Mesodermal cell (in vitro differentiated cells): ENCODE results near the gene LRRC8D.
"Not testable (repeated sequence)": the region's sequence is repeated elsewhere in the genome, so short reads cannot be mapped to it uniquely, and the experiment has no call there.

Experiments
- H3K27ac ChIP-seq: 2 replicates; pipeline ENCODE4 v1.7.0; 2013; ENCODE audit warnings: mild to moderate bottlenecking, low read depth, low read length, moderate library complexity; ENCODE audit not compliant: severe bottlenecking
- H3K36me3 ChIP-seq: 2 replicates; pipeline ENCODE4 v1.7.1; 2013; ENCODE audit warnings: mild to moderate bottlenecking, low read length, moderate library complexity; ENCODE audit not compliant: control insufficient read depth, insufficient read depth
- H3K4me1 ChIP-seq: one replicate; pipeline ENCODE4 v1.7.1; 2013; ENCODE audit warnings: mild to moderate bottlenecking, low read length; ENCODE audit not compliant: insufficient read depth, control insufficient read depth, poor library complexity, severe bottlenecking
- H3K4me3 ChIP-seq: 2 replicates; pipeline ENCODE4 v1.7.0; 2013; ENCODE audit warnings: low read length, control low read depth, mild to moderate bottlenecking; ENCODE audit not compliant: insufficient read depth, poor library complexity, severe bottlenecking; ENCODE audit errors: extremely low read depth
- H3K9me3 ChIP-seq: 2 replicates; pipeline ENCODE4 v1.7.1; 2013; ENCODE audit warnings: mild to moderate bottlenecking, low read length, moderate library complexity; ENCODE audit not compliant: control insufficient read depth
- WGBS, 2 experiments: methylation state at CpG; one replicate each; pipeline ENCODE4 v1.1.5; 2013; ENCODE audit warnings: missing lambda C conversion rate in 2 of 2; ENCODE audit not compliant: insufficient coverage in 2 of 2; 5-methylcytosine and 5-hydroxymethylcytosine counted together

LRRC8D gene

DNA sequence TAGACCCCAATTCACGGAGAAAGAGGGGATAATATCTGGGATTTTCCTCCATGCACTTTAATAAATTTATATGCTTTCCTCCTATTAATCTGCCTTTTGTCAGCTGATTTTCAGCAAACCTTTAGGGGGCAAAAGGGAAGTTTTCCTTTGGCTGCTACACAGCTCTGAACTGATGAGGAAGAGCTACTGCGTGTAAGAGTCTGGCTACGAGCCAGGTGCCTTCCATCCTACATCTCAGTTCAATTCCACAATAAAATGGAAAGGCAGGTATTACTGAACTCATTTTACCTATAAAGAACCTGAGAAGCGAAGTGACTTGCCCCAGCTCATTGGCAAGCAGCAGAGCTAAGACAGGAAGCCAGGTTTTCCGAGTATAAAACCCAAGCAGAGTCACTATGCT is 145.8 kb downstream of the LRRC8D start:
- no peak overlapping the region for H3K27ac ChIP-seq
- H3K9me3 ChIP-seq: no peaks in the 10 kb centered on the region
- peaks cover 9% of the 10 kb centered on the region for H3K4me1 ChIP-seq
- H3K36me3 ChIP-seq: no peaks in the 10 kb centered on the region
- H3K4me3 ChIP-seq: no peak overlapping the region
- 80 to 91% methylated on average over 3 to 4 of the region's 5 CpGs for WGBS, 2 experiments

DNA sequence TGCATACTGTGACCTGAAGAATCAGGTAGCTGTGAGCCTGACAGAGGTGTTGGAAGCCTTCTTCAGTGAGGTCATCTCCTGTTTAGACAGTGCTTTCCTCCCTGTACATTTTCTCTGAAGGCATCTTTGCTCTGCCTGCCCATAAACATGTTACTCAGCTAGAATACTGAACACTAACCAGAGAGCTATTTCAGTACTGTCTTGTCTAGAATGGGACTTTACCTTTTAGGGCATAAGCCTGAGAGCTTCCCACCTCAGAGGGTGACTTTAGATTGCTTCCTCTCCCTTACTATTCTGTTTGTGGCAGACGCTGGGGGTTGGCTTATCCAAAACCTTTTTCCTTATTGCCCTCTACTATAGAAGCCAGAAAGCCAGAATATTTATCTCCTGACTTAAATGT is 150.8 kb downstream of the LRRC8D start:
- H3K4me1 ChIP-seq: peaks cover 24% of the 10 kb centered on the region
- no peaks in the 10 kb centered on the region for H3K9me3 ChIP-seq
- H3K4me3 ChIP-seq: no peak overlapping the region
- no peak overlapping the region for H3K27ac ChIP-seq
- WGBS, 2 experiments: no CpG with 5 or more reads among the region's 1 CpG
- H3K36me3 ChIP-seq: no peaks in the 10 kb centered on the region

DNA sequence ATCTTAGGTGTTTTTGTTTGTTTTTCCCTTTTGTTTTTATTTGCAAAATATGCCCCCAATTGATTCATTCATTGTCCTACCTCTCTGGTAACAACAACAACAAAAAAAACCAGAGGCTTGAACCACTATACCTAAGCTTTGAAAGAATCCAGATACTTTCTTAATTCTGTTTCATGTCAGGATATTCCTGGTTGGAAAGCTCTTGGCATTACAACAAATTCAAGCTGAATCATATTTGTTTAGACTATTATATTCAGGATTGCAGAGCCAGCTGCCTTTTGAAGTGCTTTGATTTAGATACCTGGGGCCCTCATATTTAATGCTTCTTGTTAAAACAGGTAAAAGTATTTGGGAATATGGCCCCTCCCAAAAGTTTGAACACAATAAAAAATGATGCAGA is 151.2 kb downstream of the LRRC8D start:
- Histone ChIP-seq H3K27ac (no peak overlapping the region), H3K4me1 (peaks cover 24% of the 10 kb centered on the region), H3K4me3 (no peak overlapping the region), H3K9me3 (no peaks in the 10 kb centered on the region), H3K36me3 (no peaks in the 10 kb centered on the region)

DNA sequence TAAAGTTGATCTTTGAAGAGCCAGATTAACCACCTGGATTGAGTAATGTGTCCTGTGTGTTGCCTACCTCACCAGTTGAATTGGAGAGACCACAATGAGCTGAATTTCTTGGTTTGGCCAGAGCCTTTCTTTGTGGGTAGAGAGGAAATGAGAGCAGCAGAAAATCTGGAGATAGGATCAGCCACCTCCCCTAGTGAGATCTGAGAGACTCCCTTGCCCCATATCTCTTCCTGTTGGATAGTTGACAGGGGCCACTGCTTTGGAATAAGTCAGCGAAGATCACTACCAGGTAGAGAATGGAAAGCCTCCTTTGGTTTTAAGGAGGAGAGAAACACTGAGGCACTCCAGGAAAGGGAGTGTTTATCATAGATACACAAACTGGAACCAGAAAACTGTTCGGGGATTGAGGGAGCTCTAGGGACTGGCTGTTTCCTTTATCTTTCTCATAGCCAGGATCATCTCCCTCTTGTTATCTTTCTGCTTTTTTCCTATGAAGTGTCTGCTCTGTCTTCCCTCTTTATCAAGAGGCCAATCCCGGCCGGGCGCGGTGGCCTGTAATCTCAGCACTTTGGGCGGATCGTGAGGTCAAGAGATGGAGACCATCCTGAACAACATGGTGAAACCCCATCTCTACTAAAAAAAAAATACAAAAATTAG is 152.8 kb downstream of the LRRC8D start:
- Histone ChIP-seq H3K36me3 (no peaks in the 10 kb centered on the region), H3K27ac (no peak overlapping the region), H3K4me1 (peaks cover 24% of the 10 kb centered on the region), H3K9me3 (no peaks in the 10 kb centered on the region), H3K4me3 (no peak overlapping the region)
- WGBS, 2 experiments: 83 to 89% methylated on average over 3 to 6 of the region's 8 CpGs

DNA sequence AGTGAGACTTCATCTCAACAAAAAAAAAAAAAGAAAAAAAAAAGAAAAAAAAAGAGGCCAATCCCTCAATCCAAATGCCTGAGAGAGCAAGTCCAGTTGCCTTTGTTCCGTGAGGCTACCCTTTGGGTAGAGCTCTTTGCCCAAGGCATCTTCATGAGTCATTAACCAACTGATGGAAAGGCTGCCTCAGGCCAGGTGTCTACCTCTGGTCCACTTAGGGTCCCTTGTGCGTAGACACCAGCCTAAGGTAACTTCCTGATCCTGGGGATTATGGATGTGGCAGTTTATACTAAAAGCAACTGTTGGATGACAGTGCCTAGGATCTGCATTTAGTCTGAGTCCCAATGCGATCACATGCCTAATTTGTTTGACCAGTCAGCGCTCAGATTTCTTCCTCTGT is 153.4 kb downstream of the LRRC8D start:
- Histone ChIP-seq H3K36me3 (no peaks in the 10 kb centered on the region), H3K4me3 (no peak overlapping the region), H3K4me1 (peaks cover 24% of the 10 kb centered on the region), H3K9me3 (no peaks in the 10 kb centered on the region), H3K27ac (no peak overlapping the region)
- 95 to 100% methylated on average over 2 to 3 of the region's 4 CpGs for WGBS, 2 experiments

DNA sequence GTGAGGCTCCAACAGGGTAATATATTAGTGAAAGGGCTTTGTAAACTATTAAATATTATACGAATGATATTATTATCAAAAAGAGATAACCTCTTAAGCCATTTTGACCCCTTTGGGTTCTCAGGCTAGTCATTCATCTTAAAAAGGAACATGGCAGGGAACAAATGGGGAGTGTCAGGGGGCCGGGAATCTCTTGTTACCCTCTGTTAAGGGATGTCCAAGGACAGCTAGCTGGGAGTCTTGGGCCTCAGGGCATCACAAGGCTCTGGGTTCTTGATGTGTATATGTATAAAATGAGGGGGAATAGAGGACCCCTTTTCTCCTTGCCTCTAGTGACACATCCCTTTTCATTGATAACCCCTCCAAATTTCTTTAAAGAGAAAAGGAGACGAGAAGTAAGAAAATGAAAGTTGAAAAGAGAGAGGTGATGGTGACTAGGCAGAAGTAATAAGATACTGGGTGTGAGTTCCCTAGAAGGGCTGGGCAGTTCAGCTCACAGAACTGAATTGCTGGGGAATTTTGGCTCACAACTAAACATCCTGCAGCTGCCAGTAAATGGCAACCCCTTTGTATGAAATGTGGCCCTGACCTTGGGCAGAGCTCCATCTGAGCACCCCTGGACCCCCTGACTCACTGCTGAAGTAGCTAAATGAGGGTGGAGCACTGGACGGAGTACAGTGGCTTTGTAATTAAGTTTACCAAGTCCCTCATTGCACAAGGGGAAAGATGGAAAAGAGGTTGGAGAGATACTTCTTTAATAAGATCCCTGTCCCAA is 154.1 kb downstream of the LRRC8D start:
- Histone ChIP-seq H3K36me3 (no peaks in the 10 kb centered on the region), H3K4me3 (no peak overlapping the region), H3K4me1 (peaks cover 24% of the 10 kb centered on the region), H3K27ac (no peak overlapping the region), H3K9me3 (no peaks in the 10 kb centered on the region)
- 88 to 100% methylated on average over 1 to 2 of the region's 4 CpGs for WGBS, 2 experiments

DNA sequence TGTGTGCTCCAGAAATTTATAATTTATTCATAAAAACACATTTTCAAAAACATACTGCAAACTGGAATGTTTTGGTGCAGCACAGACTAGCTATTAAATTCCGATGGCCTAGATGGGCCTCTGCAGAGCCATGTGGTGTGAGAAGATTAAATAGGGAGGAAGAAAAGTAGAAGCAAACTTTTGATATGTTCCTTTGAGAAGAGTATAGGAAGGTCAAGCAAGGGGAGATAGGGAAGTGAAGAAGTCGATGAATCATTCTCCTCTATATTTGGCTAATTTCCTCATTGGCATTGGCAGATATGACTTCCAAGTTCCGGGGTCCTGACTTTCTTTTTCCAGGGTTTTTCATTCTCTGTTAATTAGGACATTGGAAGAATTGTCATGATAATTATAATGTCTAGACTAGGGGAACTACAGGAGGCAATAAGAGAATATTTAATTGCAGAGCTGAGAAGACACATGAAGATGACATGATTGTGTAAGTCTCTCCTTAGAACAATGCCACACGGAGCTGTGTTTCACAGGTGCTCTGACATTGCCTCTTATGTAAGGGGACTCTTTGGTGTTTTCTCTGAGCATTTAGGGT is 154.8 kb downstream of the LRRC8D start:
- 80 to 94% methylated on average over 2 to 3 of the region's 4 CpGs for WGBS, 2 experiments
- Histone ChIP-seq H3K27ac (no peak overlapping the region), H3K4me3 (no peak overlapping the region), H3K9me3 (no peaks in the 10 kb centered on the region), H3K4me1 (peaks cover 24% of the 10 kb centered on the region), H3K36me3 (no peaks in the 10 kb centered on the region)

DNA sequence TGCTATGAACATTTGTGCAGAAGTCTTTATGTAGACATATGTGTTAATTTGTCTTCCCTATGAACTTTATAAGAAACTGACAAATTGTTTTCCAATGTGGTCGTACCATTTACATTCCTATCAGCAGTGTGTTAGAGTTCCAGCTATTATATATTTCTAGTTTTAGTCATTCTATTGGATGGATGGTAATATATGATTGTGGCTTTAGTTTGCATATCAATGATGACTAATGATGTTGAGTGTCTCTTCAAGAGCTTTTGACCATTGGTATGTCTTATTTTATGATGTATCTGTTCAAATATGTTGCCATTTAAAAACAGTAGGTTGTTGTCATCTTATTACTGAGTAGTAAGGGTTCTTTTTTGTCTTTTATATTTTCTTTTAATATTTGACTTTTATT is 157.9 kb downstream of the LRRC8D start:
- no peak overlapping the region for H3K4me3 ChIP-seq
- H3K9me3 ChIP-seq: no peaks in the 10 kb centered on the region
- WGBS, 2 experiments: no CpG with 5 or more reads among the region's 1 CpG
- peaks cover 10% of the 10 kb centered on the region for H3K4me1 ChIP-seq
- no peaks in the 10 kb centered on the region for H3K36me3 ChIP-seq
- H3K27ac ChIP-seq: no peak overlapping the region

DNA sequence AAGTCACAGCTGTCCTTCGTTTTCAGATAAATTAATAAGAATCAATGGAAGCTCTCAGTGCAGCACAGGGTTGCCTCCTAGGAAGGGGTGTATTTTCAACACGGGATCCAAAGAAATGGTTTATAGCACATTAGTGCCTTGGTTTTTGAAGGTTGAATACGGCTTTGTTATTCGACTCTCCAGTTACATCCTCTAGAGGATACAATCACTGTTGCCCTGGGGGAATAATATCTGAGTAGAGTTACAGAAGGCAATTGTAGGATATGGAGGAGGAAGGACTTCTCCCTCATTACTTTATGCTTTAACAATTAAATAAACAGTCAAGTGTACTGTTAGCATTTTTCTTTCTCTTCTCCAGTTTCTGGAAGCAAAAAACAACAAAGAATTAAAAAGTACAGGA is 159.8 kb downstream of the LRRC8D start:
- Histone ChIP-seq H3K9me3 (no peaks in the 10 kb centered on the region), H3K4me1 (peaks cover 3% of the 10 kb centered on the region), H3K4me3 (no peak overlapping the region), H3K36me3 (no peaks in the 10 kb centered on the region), H3K27ac (no peak overlapping the region)
- WGBS, 2 experiments: 72% methylated on average over 3 of the region's 4 CpGs; no CpG with 5 or more reads in 1 of the 2 experiments

DNA sequence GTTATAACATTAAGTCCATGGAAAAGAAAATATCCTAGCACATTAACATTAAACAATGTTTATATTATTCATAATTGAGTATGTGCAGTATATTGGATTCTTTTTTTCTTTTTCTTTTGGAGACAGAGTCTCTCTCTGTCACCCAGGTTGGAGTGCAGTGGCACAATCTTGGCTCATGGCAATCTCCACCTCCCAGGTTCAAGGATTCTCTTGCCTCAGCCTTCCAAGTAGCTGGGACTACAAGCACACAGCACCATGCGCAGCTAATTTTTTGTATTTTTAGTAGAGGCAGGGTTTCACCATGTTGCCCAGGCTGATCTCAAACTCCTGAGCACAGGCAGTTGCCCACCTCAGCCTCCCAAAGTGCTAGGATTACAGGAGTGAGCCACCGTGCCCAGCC is 162.0 kb downstream of the LRRC8D start:
- not testable (repeated sequence) for H3K36me3 ChIP-seq, H3K27ac ChIP-seq, H3K4me1 ChIP-seq, H3K9me3 ChIP-seq, H3K4me3 ChIP-seq
- 100% methylated on average over 1 of the region's 2 CpGs for WGBS, 2 experiments

DNA sequence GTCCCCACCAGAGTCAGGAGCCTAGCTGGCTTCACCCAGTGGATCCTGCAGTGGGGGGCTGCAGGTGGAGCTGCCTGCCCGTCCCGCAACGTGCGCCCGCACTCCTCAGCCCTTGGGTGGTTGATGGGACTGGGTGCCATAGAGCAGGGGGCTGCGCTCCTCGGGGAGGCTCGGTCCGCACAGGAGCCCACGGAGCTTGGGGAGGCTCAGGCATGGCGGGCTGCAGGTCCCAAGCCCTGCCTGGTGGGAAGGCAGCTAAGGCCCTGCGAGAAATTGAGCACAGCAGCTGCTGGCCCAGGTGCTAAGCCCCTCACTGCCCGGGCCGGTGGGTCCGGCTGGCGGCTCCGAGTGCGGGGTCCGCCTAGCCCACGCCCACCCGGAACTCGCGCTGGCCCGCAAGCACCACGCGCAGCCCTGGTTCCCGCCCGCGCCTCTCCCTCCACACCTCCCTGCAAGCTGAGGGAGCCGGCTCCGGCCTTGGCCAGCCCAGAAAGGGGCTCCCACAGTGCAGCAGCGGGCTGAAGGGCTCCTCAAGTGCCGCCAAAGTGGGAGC is 163.8 kb downstream of the LRRC8D start:
- WGBS, 2 experiments: 97 to 98% methylated on average over 11 to 17 of the region's 33 CpGs
- not testable (repeated sequence) for H3K27ac ChIP-seq, H3K36me3 ChIP-seq, H3K9me3 ChIP-seq, H3K4me1 ChIP-seq, H3K4me3 ChIP-seq
